EH (cell line): ENCODE data around the gene WBP4.
"Not testable (repeated sequence)": the region's sequence is repeated elsewhere in the genome, so short reads cannot be mapped to it uniquely, and the experiment has no call there.

Source experiments
- DNase-seq: peaks from one replicate; pipeline ENCODE4 v3.0.0-alpha.2; 2015; ENCODE audit warnings: low read depth

Gene WBP4

DNA sequence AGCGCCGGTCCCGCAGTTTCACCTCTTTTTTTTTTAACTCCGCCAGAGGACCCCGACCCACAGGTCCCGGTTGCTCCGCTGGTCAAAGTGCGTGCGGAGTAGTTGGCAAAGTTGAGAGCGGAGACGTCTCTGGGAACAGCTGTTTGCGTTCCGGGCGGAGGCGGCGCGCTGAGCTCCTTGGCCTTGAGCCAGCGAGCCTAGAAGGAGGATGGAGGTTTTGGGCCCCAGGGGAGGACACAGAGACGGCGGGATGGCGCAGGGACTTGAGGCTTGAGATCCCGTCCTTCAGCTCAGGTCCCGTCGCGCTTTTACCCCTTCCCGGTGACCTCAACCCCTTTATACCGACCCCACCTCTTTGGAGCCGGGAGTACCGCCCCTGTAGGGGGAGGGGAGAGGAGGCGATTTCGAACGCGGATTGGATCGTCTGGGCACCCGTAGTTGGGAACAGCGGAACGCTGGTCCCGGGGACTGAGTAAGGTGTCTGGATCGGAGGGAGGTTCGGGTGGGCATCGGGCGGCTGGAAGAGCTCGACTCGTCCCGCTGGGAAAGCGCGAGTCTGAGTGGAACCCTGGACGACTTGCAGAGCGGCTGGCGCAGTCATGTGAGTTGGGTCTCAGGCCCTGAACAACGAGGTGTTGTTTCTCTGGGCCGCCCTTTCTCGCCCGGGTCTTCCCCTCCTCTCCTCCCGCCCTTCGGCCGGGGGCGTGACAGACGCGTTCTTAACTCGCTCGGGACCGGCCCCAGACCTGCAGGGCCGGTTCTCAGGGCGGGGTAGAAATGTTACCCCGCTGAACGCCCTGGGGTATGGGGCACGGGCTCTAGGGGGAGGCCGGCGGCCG, at the start of gene WBP4:
Gene WBP4, plus strand, starts transcription at position 435 of the 839 bp plus-strand sequence. Its CDS starts 165 bp downstream, at position 600.
- peak; percentile 94 for DNase-seq

DNA sequence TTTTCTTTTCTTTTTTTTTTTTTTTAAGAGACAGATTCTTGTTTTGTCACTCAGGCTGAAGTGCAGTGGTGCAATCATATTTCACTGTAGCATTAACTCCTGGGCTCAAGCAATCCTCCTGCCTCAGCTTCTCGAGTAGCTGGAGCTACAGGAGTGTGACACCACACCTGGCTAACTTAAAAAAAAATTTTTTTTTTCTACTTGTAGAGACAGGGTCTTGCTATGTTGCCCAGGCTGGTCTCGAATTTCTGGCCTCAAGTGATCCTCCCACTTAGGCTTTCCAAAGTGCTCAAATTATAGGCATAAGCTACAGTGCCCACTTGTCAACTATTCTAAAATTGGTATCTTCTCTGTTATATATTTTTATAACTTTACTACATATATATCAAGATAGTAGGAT, 48.8 kb upstream of the WBP4 start:
- DNase-seq, result no peak

DNA sequence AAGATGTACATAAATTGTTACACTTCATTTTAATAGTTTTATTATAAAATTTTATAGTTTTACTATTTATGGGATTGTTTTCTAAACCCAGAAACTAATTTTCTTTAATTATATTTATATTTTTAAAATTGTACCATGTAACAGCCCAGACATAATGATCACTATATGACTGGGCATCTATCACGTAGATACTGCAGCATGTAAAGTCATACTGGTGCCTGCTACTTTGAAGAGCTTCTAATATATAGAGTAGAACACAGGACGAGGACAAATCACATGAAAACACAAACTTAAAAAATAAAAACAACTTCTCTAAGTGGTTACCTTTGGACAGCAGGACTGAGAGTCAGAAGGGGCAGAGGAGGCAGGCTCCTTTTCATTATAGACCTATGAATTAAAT, 47.5 kb upstream of the WBP4 start:
- DNase-seq, result no peak

GRCh38 chr13:41015920-41016319, 45.4 kb upstream of the WBP4 start:
- DNase-seq, result no peak

DNA sequence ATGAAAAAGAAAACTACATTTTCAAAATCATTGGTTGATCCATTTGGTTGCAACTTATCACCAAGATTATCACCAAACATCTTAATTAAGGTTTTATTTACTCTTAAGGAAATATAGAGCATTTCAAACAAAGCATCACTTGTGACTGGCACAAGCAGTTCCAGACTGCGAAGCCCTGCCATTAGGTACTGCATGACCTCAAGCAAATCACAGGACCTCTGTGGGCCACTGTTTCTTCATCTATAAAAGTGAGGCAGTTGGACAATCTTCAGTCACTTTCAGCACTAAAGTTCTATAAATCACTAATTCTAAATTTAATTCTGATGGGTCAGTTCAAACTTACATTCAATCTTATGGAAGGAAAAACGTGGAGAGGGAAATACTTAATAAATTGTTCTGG, 44.1 kb upstream of the WBP4 start:
- no peak for DNase-seq

GRCh38 chr13:41017817-41018601, 43.3 kb upstream of the WBP4 start:
- no peak for DNase-seq

GRCh38 chr13:41018602-41018948, 42.7 kb upstream of the WBP4 start:
- DNase-seq, result no peak

DNA sequence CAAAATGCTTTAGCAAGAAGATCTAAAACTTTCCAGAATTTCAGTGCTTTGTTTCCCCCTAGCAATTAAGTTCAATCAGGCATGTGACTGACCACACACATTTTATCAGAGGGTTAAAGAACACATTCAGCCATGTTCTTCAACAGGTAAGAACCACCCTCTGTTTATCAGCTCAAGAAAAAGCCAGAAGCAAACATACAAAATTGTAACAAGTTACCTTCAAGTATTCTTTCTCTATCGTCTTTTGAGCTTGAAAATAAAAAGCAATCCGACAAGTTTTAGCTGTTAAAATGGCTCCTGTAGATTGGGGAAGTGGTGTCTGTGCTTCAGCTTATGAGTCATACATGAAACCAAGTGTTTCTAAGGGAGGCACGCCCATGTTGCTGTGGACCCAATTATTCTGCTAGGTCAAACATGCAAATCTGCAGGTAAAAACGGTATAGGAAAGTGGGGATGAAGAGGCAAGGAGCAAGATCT, 42.3 kb upstream of the WBP4 start, which contains the start of gene ELF1:
Gene ELF1, minus strand, starts transcription at position 306 of the 477 bp plus-strand sequence. CDS start 37,262 bp downstream, outside the sequence.
- peak; percentile 64 for DNase-seq

DNA sequence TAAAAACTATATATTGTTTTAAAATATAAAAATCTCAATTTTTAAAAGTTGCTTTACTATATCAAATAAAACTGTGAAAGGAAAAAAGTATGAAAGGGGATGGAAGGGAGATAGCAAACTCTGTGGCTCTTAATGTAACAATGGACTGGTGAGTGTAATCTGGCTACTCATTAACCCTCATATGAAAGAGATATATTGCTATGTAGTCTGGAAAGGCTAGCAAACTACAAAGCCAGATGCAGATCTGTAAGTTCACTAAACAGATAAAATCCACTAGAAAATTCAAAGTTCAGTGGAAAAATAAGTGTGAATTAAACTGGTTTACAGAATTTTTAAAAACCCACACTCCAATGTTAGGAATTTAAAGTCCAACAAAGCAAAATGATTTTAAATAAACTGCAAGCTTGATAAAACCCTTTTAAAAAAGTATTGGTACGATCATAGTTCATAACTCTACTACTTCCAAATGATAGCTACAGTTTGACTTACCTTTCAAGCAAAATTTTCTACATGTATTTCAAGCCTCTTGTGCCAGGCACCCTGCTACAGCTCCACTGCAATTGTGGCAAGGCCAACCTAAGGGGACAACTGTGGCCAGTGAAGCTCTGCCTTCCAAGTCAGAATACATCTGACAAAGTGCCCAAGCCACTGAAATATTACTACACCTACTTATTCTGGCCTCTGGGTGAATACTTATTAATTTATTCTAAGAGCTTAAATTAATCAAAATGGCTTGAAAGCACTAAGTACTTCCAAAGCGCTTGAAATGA, 41.5 kb upstream of the WBP4 start:
- DNase-seq, result no peak

- no peak for DNase-seq
These were observed 35.8 kb upstream of the WBP4 start for GRCh38 chr13:41025518-41025917.

DNA sequence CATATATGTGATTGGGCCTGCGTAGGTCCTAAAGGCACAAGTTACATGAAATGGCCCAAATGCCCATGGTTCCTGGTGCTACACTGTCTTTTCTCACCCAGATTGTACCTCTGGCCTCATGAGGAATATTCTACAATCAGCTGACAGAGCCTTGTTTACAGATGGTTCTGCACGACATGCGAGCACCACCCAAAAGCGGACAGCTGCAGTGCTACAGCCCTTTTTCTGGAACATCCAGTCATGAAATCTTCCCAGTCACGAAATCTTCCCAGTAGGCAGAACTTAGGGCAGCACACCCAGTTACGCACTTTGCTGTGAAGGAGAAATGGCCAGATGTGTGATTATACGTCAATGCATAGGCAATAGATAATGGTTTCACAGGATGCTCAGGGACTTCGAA, 34.5 kb upstream of the WBP4 start:
- DNase-seq, result no peak

DNA sequence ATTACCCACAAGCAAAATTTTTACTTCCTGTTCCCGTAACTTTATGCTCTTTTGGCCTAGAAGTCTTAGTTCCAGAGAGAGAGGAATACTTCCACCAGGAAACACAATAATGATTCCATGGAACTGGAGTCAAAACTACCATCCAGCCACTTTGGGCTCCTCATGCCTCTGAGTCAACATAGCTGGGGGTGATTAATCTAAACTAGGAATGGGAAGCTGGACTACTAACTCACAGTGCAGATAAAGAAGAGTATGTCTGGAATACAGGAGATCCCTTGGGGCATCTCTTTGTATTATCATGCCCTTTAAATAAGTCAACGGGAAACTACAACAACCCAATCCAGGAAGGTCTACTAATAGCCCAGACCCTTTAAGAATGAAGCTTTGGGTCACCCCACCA, 33.3 kb upstream of the WBP4 start:
- peak; percentile 60 for DNase-seq

DNA sequence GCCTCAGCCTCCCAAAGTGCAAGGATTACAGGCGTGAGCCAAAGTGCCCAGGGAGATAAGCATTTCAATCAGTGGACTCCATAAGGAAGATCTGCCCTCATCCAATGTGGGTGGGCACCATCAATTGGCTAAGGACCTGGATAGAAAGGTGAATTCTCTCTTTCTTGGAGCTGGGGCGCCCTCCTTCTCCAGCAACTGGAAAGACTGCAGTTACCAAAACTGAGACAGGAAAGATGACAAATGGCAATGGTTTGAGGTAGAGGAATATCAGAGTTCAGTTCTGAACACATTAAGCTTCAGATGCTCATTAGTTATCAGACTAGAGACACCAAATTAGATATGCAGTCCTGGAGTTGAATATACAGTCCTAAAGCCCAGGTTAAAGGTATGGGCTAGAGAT, 31.7 kb upstream of the WBP4 start:
- no peak for DNase-seq

GRCh38 chr13:41032691-41033376, 28.5 kb upstream of the WBP4 start:
- DNase-seq, result no peak

GRCh38 chr13:41034382-41034781, 26.9 kb upstream of the WBP4 start:
- DNase-seq, result no peak

DNA sequence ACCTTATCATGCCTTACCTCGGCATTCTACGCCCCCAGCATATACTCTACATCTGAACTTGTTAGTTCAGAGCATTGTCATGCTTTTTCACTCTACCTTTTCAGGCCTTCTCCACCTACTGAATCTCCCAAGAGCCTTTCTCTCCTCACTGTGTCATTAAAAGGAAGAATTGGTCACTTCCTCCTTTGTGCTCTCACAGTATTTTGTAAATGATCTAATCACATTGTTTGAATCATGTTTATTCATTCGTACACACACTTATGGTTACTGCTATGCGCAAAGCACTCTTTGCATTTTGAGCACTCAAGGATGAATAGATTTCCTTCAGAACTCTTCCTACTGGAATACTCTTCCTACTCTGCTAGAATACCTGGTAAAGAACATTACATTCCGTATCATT, 26.4 kb upstream of the WBP4 start:
- DNase-seq, result no peak

DNA sequence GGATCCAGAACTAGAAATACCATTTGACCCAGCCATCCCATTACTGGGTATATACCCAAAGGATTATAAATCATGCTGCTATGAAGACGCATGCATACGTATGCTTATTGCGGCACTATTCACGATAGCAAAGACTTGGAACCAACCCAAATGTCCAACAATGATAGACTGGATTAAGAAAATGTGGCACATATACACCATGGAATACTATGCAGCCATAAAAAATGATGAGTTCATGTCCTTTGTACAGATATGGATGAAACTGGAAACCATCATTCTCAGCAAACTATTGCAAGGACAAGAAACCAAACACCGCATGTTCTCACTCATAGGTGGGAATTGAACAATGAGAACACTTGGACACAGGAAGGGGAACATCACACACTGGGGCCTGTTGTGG, 24.8 kb upstream of the WBP4 start:
- not testable (repeated sequence) for DNase-seq

DNA sequence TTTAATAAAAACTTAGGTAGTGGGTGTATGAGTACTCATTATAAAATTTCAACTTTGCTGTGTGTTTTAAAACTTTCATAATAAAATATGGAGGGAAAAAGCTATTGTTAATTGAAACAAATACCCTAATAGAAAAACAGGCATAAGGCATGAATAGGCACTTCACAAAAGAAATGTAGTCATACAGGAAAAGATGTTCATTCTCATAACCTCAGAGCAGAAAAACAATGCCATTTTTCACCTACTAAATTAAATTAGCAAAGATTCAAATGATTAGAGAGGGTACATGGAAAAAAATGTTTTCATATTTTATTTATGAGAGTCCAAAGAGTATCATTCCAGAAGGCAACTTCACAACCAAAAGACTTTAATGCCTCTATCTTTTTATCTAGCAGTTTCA, 21.6 kb upstream of the WBP4 start:
- DNase-seq, result no peak

GRCh38 chr13:41040584-41041334, 20.6 kb upstream of the WBP4 start:
- no peak for DNase-seq

- not testable (repeated sequence) for DNase-seq
These were observed 18.9 kb upstream of the WBP4 start for GRCh38 chr13:41042419-41042818.

- DNase-seq, result no peak
These were observed 12.7 kb upstream of the WBP4 start for GRCh38 chr13:41048640-41049039.
